SK-N-SH (cell line): ENCODE data around the gene GUCY1A2.
A peak's percentile ranks its signal among the peaks of the same experiment; 100 is the strongest.

Experiments
- EP300 ChIP-seq, 2 experiments: IDR thresholded peaks; 2 replicates each; pipeline versions ENCODE4 v1.4.0 to v1.6.1; 2012; ENCODE audit warnings: borderline replicate concordance in 1 of 2, low read depth in 1 of 2, low read length in 1 of 2
- EZH2phosphoT487 ChIP-seq: fragments of 200-600 bp; sonication (generic); IDR thresholded peaks from 2 replicates; pipeline ENCODE4 v1.6.1; 2017; ENCODE audit warnings: low read depth, mixed run types, mild to moderate bottlenecking, antibody characterized with exemption, moderate library complexity, borderline replicate concordance
- MXI1 ChIP-seq: IDR thresholded peaks from 2 replicates; pipeline ENCODE4 v1.6.1; 2012; ENCODE audit warnings: mild to moderate bottlenecking, low read depth, low read length, improper control_type of control experiment
- NFIC ChIP-seq: IDR thresholded peaks from 2 replicates; pipeline ENCODE4 v1.4.0; 2012; ENCODE audit warnings: borderline replicate concordance
- SIN3A ChIP-seq: IDR thresholded peaks from 2 replicates; pipeline ENCODE4 v1.6.1; 2012; ENCODE audit warnings: low read depth, mild to moderate bottlenecking, low read length, moderate library complexity, borderline replicate concordance
- SMC3 ChIP-seq: IDR thresholded peaks from 2 replicates; pipeline ENCODE4 v1.6.1; 2012; ENCODE audit warnings: low read depth, low read length, improper control_type of control experiment
- TEAD4 ChIP-seq: IDR thresholded peaks from 2 replicates; pipeline ENCODE4 v1.4.0; 2012; ENCODE audit warnings: mild to moderate bottlenecking, borderline replicate concordance; ENCODE audit not compliant: insufficient read depth
- YY1 ChIP-seq: IDR thresholded peaks from 2 replicates; pipeline ENCODE4 v1.4.0; 2012; ENCODE audit warnings: low read depth, mild to moderate bottlenecking
- TF ChIP-seq, protein P1 (sequence below): fragments of 200-600 bp; sonication (generic); IDR thresholded peaks from 2 replicates; pipeline ENCODE4 v1.6.1; 2017; ENCODE audit warnings: antibody characterized with exemption, mild to moderate bottlenecking, moderate library complexity

- TF ChIP-seq, protein P1, sequence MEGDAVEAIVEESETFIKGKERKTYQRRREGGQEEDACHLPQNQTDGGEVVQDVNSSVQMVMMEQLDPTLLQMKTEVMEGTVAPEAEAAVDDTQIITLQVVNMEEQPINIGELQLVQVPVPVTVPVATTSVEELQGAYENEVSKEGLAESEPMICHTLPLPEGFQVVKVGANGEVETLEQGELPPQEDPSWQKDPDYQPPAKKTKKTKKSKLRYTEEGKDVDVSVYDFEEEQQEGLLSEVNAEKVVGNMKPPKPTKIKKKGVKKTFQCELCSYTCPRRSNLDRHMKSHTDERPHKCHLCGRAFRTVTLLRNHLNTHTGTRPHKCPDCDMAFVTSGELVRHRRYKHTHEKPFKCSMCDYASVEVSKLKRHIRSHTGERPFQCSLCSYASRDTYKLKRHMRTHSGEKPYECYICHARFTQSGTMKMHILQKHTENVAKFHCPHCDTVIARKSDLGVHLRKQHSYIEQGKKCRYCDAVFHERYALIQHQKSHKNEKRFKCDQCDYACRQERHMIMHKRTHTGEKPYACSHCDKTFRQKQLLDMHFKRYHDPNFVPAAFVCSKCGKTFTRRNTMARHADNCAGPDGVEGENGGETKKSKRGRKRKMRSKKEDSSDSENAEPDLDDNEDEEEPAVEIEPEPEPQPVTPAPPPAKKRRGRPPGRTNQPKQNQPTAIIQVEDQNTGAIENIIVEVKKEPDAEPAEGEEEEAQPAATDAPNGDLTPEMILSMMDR, result no peak
- TF ChIP-seq NFIC, result no peak
- TF ChIP-seq MXI1, result no peak
- peak in 1 of 2 experiments; percentile 61; a peak in 1 of 4 replicates for TF ChIP-seq EP300 (IDR thresholded peaks at IDR 0.05; ENCODE audit: borderline replicate concordance in 1 of 2, low read depth in 1 of 2, low read length in 1 of 2)
- TF ChIP-seq YY1, result no peak
- no peak for TF ChIP-seq EZH2phosphoT487
- TF ChIP-seq SMC3, result no peak
- peak; percentile 53; the same call in 1 of the 2 replicates for TF ChIP-seq TEAD4
- TF ChIP-seq SIN3A, result no peak
These were observed 336.8 kb downstream of the GUCY1A2 start for GRCh38 chr11:106681435-106681834.
